Liver (tissue), 5 donors: Measurements from ENCODE around the gene DCAF5. TPM values are rescaled to one million over a fixed set of nuclear protein-coding genes. Genes with fewer than 3 reads are reported as not detected.

Source experiments
- polyA plus RNA-seq, 2 donors: library from polyadenylated mRNA; stranded (reverse) in 1 of 2; unstranded in 1 of 2; fragments of 200-250 nt in 1 of 2; fragments of >200 nt in 1 of 2; fragmentation: Nextera tagmentation in 1 of 2; extraction: Ambion mirVana in 1 of 2; gene quantifications; one replicate each; pipeline versions ENCODE4 v1.2.1 to v1.2.3, GENCODE V29; 2013 to 2015
- small RNA-seq: library from RNA; depleted of rRNA; stranded (forward); fragments of <200 nt; gene quantifications from one replicate; pipeline ENCODE3, GENCODE V24; 2014
- total RNA-seq, 2 donors: library from RNA; depleted of rRNA; stranded (reverse); fragments of >200 nt; gene quantifications; one replicate each; pipeline ENCODE4 v1.2.3, GENCODE V29; 2014
- donor health status: healthy.
- donor health status: healthy.
- donor health status: healthy.

DCAF5 gene
- total and polyA plus RNA-seq, 4 donors, result 12.9 to 18.1 (median 14.5) TPM

Small RNA genes lying within 50 kb of the gene (small RNA-seq; reads per million reads assigned to genes)
- gene RF00019 (not detected), gene RPS29P1 (not detected)

Other genes starting within 250 kb of the DCAF5 start
- 100 to 1,000 TPM in 1 of 2 donors, 10 to 100 TPM in 1; 55.4 to 100 TPM for gene ACTN1, start 173.8 kb downstream of the DCAF5 start, total RNA-seq
- 10 to 100 TPM; 36.2 to 70.7 TPM for gene ACTN1, start 173.8 kb downstream of the DCAF5 start, polyA plus RNA-seq
- 1 to 10 TPM; 5.3 to 8.8 TPM for gene EXD2, start 38.4 kb upstream of the DCAF5 start, total RNA-seq
- 1 to 10 TPM; 4.7 to 4.8 TPM for gene EXD2, start 38.4 kb upstream of the DCAF5 start, polyA plus RNA-seq
- 1 to 10 TPM in 1 of 2 donors, under 1 TPM in 1; 0.28 to 1.2 TPM for gene GALNT16, start 107.0 kb upstream of the DCAF5 start, total RNA-seq
- gene GALNT16, start 107.0 kb upstream of the DCAF5 start, polyA plus RNA-seq, result 1 to 10 TPM in 1 of 2 donors, under 1 TPM in 1; 0.25 to 1.1 TPM
- 10 to 100 TPM; 56.5 to 78.0 TPM for gene ERH, start 245.2 kb upstream of the DCAF5 start, total RNA-seq
- gene ERH, start 245.2 kb upstream of the DCAF5 start, polyA plus RNA-seq, result 10 to 100 TPM; 49.2 to 70.3 TPM
- 100 to 1,000 TPM in 1 of 2 donors, 10 to 100 TPM in 1; 55.6 to 140 TPM for gene SLC39A9, start 245.6 kb upstream of the DCAF5 start, total RNA-seq
- gene SLC39A9, start 245.6 kb upstream of the DCAF5 start, polyA plus RNA-seq, result 10 to 100 TPM; 28.7 to 30.6 TPM